ENCODE results near the gene SHBG. TPM values are rescaled to one million over a fixed set of nuclear protein-coding genes. Genes with fewer than 3 reads are reported as not detected.
"Not testable (repeated sequence)": the region's sequence is repeated elsewhere in the genome, so short reads cannot be mapped to it uniquely, and the experiment has no call there.

The SHBG gene
- total and polyA plus RNA-seq, 4 donors: 0.16 to 0.63 (median 0.42) TPM

DNA sequence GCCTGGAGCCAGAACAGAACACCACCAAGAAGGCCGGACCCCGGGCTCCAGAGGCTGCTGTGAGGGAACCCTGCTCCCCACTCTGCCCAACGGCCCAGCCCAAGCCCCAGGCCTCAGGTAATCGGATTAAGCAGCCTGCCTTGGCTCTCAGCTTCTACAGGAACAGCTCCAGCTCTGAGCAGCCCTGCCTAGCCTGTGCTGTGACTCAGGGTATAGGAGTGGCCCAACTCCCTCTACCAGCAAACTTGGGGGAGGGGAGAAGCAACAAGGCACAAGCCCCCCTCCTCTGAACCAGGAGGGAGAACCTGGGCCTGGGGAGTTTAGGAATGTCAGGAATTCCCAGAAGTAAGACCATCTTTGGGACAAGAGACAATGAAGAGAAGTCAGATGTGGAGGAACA lies 39.2 kb upstream of the SHBG start:
- no peak overlapping the region for H3K4me3 ChIP-seq
- DNase-seq: no peak
- no peaks in the 10 kb centered on the region for H3K9me3 ChIP-seq (ENCODE audit: control insufficient read depth in 4 of 4, insufficient read depth in 3 of 4, low read length in 3 of 4)
- no peaks in the 10 kb centered on the region for H3K27me3 ChIP-seq (ENCODE audit: control insufficient read depth in 3 of 3, insufficient read depth in 3 of 3, low read length in 2 of 3)
- H3K9ac ChIP-seq (ENCODE audit: insufficient read depth in 1 of 2, low read length in 2 of 2): no peak overlapping the region
- H3K36me3 ChIP-seq (ENCODE audit: control insufficient read depth in 4 of 4, insufficient read depth in 4 of 4, low read length in 4 of 4): peaks cover 37 to 53% (median 46%) of the 10 kb centered on the region in 4 donors
- H3K27ac ChIP-seq (ENCODE audit: low read depth in 1 of 2, low read length in 1 of 2): no peak overlapping the region
- ATAC-seq (ENCODE audit: insufficient read depth, low FRiP score): no peak
- H3K4me1 ChIP-seq (ENCODE audit: control insufficient read depth in 5 of 5, insufficient read depth in 5 of 5, low read length in 5 of 5): peaks cover 0 to 7% (median 6%) of the 10 kb centered on the region in 5 donors
- WGBS, 2 donors: 78 to 82% methylated on average over 4 of the region's 4 CpGs
- TF ChIP-seq, protein P1, sequence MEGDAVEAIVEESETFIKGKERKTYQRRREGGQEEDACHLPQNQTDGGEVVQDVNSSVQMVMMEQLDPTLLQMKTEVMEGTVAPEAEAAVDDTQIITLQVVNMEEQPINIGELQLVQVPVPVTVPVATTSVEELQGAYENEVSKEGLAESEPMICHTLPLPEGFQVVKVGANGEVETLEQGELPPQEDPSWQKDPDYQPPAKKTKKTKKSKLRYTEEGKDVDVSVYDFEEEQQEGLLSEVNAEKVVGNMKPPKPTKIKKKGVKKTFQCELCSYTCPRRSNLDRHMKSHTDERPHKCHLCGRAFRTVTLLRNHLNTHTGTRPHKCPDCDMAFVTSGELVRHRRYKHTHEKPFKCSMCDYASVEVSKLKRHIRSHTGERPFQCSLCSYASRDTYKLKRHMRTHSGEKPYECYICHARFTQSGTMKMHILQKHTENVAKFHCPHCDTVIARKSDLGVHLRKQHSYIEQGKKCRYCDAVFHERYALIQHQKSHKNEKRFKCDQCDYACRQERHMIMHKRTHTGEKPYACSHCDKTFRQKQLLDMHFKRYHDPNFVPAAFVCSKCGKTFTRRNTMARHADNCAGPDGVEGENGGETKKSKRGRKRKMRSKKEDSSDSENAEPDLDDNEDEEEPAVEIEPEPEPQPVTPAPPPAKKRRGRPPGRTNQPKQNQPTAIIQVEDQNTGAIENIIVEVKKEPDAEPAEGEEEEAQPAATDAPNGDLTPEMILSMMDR (IDR thresholded peaks at IDR 0.05; ENCODE audit: control extremely low read depth, extremely low read depth): no peak

DNA sequence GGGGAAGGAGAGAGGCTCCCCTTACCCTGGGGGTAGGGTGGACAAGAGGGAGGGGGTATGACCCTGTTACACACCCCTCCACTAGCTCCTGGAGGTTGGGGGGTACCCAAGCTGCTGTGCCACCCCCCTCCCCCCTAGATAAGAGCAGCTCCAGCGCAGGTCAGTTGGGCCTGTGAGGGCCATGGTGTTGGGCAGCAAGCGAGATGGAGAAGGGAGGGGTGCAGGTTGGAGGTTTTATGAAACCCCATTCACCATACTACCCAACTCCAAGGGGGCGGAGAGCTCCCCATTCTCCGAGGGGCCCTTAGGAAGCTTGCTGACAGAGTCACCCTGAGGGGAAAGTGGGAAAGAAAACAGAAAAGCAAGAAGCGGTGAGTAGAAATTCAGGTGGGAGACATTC lies 38.3 kb upstream of the SHBG start:
- DNase-seq (no peak), ATAC-seq (ENCODE audit: insufficient read depth, low FRiP score) (no peak)
- Histone ChIP-seq H3K27ac (ENCODE audit: low read depth in 1 of 2, low read length in 1 of 2) (no peak overlapping the region), H3K9me3 (ENCODE audit: control insufficient read depth in 4 of 4, insufficient read depth in 3 of 4, low read length in 3 of 4) (no peaks in the 10 kb centered on the region), H3K4me3 (no peak overlapping the region), H3K4me1 (ENCODE audit: control insufficient read depth in 5 of 5, insufficient read depth in 5 of 5, low read length in 5 of 5) (peaks cover 0 to 7% (median 6%) of the 10 kb centered on the region in 5 donors), H3K36me3 (ENCODE audit: control insufficient read depth in 4 of 4, insufficient read depth in 4 of 4, low read length in 4 of 4) (peaks cover 37 to 55% (median 50%) of the 10 kb centered on the region in 4 donors), H3K27me3 (ENCODE audit: control insufficient read depth in 3 of 3, insufficient read depth in 3 of 3, low read length in 2 of 3) (no peaks in the 10 kb centered on the region), H3K9ac (ENCODE audit: insufficient read depth in 1 of 2, low read length in 2 of 2) (no peak overlapping the region)
- TF ChIP-seq, protein P1 (IDR thresholded peaks at IDR 0.05; ENCODE audit: control extremely low read depth, extremely low read depth): no peak
- WGBS, 2 donors: 95% methylated on average over 5 of the region's 5 CpGs

DNA sequence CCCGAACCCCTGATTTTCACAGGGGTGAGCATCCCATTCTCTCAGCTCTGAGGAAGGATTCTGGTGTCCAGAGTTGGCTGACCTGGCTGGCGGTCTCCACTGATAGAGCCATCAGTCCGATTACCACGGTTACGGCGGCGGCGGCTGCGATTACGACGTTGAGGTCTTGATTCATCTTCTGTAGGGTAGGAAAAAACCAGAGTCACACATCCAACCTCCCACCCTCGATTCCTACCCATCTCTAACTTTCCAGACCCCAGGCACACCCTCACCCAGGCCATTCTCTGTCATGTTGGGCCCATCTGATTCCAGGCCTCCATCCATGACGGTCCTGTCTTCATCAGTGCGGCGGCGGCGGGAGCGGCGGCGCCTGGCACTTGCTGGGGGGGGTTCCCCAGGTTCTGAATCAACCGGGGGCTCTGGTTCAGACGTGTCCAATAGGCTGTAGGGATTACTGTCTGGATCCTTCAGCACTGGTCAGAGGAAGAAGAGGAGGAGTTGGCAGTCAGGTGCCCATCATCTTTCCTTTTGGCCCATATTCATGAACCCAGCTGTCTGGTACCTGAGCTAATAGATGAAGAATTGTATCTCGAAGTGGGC lies 37.4 kb upstream of the SHBG start:
- 93 to 94% methylated on average over 23 of the region's 23 CpGs for WGBS, 2 donors
- peaks cover 0 to 7% (median 6%) of the 10 kb centered on the region in 5 donors for H3K4me1 ChIP-seq (ENCODE audit: control insufficient read depth in 5 of 5, insufficient read depth in 5 of 5, low read length in 5 of 5)
- TF ChIP-seq, protein P1 (IDR thresholded peaks at IDR 0.05; ENCODE audit: control extremely low read depth, extremely low read depth): no peak
- H3K9me3 ChIP-seq (ENCODE audit: control insufficient read depth in 4 of 4, insufficient read depth in 3 of 4, low read length in 3 of 4): no peaks in the 10 kb centered on the region
- H3K27me3 ChIP-seq (ENCODE audit: control insufficient read depth in 3 of 3, insufficient read depth in 3 of 3, low read length in 2 of 3): no peaks in the 10 kb centered on the region
- no peak overlapping the region for H3K9ac ChIP-seq (ENCODE audit: insufficient read depth in 1 of 2, low read length in 2 of 2)
- no peak overlapping the region for H3K4me3 ChIP-seq
- H3K36me3 ChIP-seq (ENCODE audit: control insufficient read depth in 4 of 4, insufficient read depth in 4 of 4, low read length in 4 of 4): peaks cover 37 to 55% (median 48%) of the 10 kb centered on the region in 4 donors
- ATAC-seq (ENCODE audit: insufficient read depth, low FRiP score): no peak
- no peak for DNase-seq
- H3K27ac ChIP-seq (ENCODE audit: low read depth in 1 of 2, low read length in 1 of 2): no peak overlapping the region

DNA sequence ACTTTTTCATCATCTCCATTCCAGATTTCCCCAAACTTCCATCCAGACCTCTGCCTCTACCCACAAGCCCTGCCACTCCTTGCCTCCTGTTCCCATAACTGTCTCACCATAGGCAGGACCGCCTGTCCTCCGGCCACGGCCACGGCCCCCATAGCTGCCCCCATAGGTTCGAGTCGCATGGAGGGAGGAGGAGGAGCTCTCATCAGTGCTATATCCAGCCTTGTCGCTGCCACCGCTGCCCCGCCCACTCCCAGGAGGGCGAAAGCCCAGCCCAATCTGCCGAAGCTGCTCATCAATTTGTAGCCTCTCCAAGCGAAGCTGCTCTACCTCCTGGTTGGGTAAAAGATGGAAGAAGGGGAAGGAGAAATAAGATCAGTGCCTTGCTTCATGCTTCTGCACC lies 36.6 kb upstream of the SHBG start:
- peaks cover 37 to 52% (median 46%) of the 10 kb centered on the region in 4 donors for H3K36me3 ChIP-seq (ENCODE audit: control insufficient read depth in 4 of 4, insufficient read depth in 4 of 4, low read length in 4 of 4)
- no peaks in the 10 kb centered on the region for H3K27me3 ChIP-seq (ENCODE audit: control insufficient read depth in 3 of 3, insufficient read depth in 3 of 3, low read length in 2 of 3)
- H3K9me3 ChIP-seq (ENCODE audit: control insufficient read depth in 4 of 4, insufficient read depth in 3 of 4, low read length in 3 of 4): no peaks in the 10 kb centered on the region
- no peak overlapping the region for H3K27ac ChIP-seq (ENCODE audit: low read depth in 1 of 2, low read length in 1 of 2)
- WGBS, 2 donors: 92% methylated on average over 12 of the region's 12 CpGs
- ATAC-seq (ENCODE audit: insufficient read depth, low FRiP score) (no peak), DNase-seq (no peak)
- no peak overlapping the region for H3K9ac ChIP-seq (ENCODE audit: insufficient read depth in 1 of 2, low read length in 2 of 2)
- no peak overlapping the region for H3K4me3 ChIP-seq
- peaks cover 0 to 7% (median 6%) of the 10 kb centered on the region in 5 donors for H3K4me1 ChIP-seq (ENCODE audit: control insufficient read depth in 5 of 5, insufficient read depth in 5 of 5, low read length in 5 of 5)
- TF ChIP-seq, protein P1 (IDR thresholded peaks at IDR 0.05; ENCODE audit: control extremely low read depth, extremely low read depth): no peak

DNA sequence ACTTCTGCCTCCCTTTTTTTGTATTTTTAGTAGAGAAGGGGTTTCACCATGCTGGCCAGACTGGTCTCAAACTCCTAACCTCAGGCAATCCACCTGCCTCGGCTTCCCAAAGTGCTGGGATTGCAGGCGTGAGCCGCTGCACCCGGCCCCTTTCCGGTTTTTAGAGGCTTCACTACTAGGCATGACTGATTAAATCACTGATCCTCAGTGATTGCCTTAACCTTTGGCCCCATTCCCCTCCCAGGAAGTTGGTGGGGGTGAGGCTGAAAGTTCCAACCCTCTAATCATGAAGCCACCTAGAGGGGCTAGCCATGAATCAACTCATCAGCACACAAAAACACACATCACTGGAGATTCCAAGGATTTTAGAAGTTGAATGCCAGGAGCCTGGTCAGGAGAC lies 32.4 kb upstream of the SHBG start:
- not testable (repeated sequence) for H3K9ac ChIP-seq (ENCODE audit: insufficient read depth in 1 of 2, low read length in 2 of 2); H3K27ac ChIP-seq (ENCODE audit: low read depth in 1 of 2, low read length in 1 of 2); H3K27me3 ChIP-seq (ENCODE audit: control insufficient read depth in 3 of 3, insufficient read depth in 3 of 3, low read length in 2 of 3); H3K4me3 ChIP-seq; H3K9me3 ChIP-seq (ENCODE audit: control insufficient read depth in 4 of 4, insufficient read depth in 3 of 4, low read length in 3 of 4); DNase-seq; ATAC-seq (ENCODE audit: insufficient read depth, low FRiP score); H3K4me1 ChIP-seq (ENCODE audit: control insufficient read depth in 5 of 5, insufficient read depth in 5 of 5, low read length in 5 of 5)
- H3K36me3 ChIP-seq (ENCODE audit: control insufficient read depth in 4 of 4, insufficient read depth in 4 of 4, low read length in 4 of 4): peaks cover 46 to 54% (median 49%) of the 10 kb centered on the region in 4 donors
- WGBS, 2 donors: 87 to 98% methylated on average over 5 of the region's 5 CpGs

Measured in lung (tissue), 12 donors.